GM23248 (cell line): Measurements from ENCODE around the gene KCNMA1.

ENCODE experiments used
- EZH2 ChIP-seq: fragments of 200-600 bp; sonication (generic); IDR thresholded peaks from 2 replicates; pipeline ENCODE4 v1.6.1; 2018; ENCODE audit warnings: antibody characterized with exemption, mild to moderate bottlenecking; ENCODE audit not compliant: insufficient read depth, poor library complexity, severe bottlenecking
- EZH2phosphoT487 ChIP-seq: fragments of 200-600 bp; sonication (generic); IDR thresholded peaks from 2 replicates; pipeline ENCODE4 v1.6.1; 2018; ENCODE audit warnings: antibody characterized with exemption, moderate library complexity, mild to moderate bottlenecking, low read depth; ENCODE audit not compliant: insufficient read depth

DNA sequence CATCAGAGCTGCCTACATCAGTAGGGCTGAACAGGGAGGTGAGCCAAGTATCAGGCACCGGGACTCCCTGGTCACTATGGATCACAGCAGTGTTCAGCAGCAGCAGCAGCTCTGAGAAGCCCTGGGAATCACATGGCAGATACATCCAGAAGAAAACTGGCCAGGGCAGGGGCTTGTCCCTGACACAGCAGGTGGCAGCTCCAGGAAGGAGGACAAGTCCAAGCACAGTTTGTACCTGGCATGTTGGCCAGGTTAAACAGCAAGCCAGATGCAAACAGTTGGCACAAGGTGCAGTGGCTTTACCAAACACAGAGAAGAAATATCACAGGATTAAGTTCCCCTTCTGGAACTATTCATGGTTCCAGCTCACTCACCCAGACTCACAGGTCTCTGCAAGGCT lies 139.4 kb downstream of the KCNMA1 start:
- TF ChIP-seq EZH2phosphoT487 (no peak), EZH2 (no peak)
